Smooth muscle cell of trachea (primary cell): ENCODE results near the gene WASHC4. TPM values are rescaled to one million over a fixed set of nuclear protein-coding genes. Genes with fewer than 3 reads are reported as not detected.

Source experiments
- total RNA-seq: library from RNA; depleted of rRNA; stranded (reverse); fragments of >200 nt; gene quantifications from 2 replicates; pipeline ENCODE4 v1.2.1, GENCODE V29; 2014

WASHC4 gene, protein sequence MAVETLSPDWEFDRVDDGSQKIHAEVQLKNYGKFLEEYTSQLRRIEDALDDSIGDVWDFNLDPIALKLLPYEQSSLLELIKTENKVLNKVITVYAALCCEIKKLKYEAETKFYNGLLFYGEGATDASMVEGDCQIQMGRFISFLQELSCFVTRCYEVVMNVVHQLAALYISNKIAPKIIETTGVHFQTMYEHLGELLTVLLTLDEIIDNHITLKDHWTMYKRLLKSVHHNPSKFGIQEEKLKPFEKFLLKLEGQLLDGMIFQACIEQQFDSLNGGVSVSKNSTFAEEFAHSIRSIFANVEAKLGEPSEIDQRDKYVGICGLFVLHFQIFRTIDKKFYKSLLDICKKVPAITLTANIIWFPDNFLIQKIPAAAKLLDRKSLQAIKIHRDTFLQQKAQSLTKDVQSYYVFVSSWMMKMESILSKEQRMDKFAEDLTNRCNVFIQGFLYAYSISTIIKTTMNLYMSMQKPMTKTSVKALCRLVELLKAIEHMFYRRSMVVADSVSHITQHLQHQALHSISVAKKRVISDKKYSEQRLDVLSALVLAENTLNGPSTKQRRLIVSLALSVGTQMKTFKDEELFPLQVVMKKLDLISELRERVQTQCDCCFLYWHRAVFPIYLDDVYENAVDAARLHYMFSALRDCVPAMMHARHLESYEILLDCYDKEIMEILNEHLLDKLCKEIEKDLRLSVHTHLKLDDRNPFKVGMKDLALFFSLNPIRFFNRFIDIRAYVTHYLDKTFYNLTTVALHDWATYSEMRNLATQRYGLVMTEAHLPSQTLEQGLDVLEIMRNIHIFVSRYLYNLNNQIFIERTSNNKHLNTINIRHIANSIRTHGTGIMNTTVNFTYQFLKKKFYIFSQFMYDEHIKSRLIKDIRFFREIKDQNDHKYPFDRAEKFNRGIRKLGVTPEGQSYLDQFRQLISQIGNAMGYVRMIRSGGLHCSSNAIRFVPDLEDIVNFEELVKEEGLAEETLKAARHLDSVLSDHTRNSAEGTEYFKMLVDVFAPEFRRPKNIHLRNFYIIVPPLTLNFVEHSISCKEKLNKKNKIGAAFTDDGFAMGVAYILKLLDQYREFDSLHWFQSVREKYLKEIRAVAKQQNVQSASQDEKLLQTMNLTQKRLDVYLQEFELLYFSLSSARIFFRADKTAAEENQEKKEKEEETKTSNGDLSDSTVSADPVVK
- 93.0 and 115 TPM in 2 replicates for total RNA-seq

DNA sequence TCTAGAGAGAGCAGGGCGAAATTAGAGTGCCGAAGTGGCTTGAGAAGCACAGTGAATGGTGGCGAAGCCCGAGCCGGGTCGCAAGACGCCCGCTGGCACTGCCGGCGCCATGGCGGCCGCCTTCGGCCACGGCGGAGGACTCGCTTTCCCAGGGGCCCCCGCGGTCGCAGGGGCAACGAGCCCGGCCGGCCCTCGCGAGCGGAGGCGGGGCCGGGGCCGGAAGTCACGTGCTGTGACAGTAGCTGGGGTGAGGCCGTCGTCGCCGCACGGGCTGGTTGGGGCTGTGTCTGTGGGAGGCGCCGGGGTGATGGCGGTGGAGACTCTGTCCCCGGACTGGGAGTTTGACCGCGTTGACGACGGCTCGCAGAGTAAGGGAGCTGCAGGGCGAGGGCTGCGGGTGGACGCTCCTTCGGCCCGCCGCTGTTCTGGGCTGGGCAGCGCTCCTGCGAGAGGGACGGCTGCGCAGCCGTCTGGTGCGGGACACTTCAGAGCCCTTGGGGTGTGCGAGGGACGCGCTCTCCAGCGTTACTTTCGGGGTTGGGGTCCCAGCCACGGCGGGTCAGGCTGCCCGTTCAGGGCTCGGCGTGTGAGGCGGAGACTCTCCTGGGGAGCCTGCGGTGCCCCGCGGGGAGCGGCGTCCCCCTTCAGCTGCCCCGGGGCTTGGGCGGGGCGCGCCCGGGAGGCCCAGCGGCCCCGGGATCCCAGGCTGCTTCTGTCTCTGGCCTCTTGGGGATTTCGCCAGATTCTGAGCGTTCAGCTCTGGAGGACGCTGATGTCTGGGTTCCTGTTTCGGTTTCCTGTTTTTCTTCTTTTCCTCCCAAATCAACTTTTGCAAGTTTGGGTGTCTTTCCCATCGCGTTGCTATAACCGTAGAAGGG, at the start of gene WASHC4:
Gene WASHC4, plus strand, starts transcription at position 238 of the 878 bp plus-strand sequence. Its CDS starts 70 bp downstream, at position 308.

DNA sequence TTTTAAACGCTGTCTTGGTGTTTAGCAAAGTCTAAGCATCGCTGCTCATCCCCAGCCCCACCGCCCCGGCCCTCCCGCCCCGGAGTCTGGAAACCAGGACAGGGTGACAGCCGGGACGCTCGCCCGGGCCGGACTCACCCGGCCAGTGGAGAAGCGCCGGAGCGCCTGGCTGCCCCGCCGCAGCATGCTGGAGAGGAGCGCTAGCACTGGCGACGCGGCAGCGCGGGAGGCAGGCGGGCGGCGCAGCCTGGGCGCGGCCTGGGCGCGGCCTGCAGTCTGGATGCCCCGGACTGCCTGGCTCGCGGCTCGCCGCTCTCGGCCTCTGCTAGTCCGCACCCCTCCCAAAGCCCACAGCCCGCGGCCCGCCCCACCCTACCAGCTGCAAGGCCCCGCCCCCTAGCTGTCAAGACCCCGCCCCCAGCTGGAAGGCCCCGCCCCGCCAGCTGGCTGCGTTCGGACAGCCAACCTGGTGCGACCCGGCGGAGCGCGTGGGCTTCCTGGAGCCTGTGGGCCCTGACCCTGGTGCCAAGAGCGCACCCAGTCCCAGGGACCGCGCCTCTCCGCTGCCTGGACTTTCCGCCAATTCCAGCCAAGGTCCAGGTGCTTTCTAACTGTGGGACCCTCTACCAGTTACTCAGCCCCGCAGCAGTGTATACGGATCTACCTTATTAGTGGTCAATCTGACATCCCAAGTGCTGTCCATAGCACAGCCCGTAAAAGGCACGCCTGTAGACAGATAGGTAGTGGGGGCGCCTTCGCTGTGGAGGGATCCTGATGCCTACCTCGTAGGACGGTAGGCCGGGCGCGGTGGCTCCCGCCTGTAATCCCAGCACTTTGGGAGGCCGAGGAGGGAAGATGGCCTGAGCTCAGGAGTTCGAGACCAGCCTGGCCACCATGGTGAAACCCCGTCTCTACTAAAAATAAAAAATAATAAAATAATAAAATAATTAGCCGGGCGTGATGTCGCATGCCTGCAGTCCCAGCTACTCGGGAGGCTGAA, 23.0 kb upstream of the WASHC4 start, which contains the start of gene ALDH1L2:
Gene ALDH1L2, minus strand, starts transcription at position 208 of the 1,000 bp plus-strand sequence. Its CDS starts 22 bp downstream, at position 186.

Other genes with a start within 250 kb of the WASHC4 start
- 22.1 and 26.6 TPM in 2 replicates for gene SLC41A2, start 149.4 kb upstream of the WASHC4 start, total RNA-seq
- 4.6 and 6.3 TPM in 2 replicates for gene NOPCHAP1, start 121.4 kb upstream of the WASHC4 start, total RNA-seq
- 41.4 and 57.9 TPM in 2 replicates for gene ALDH1L2, start 23.3 kb upstream of the WASHC4 start, total RNA-seq
- gene APPL2, start 128.4 kb downstream of the WASHC4 start, total RNA-seq, result 46.7 and 58.9 TPM in 2 replicates
- 74.3 and 79.7 TPM in 2 replicates for gene C12orf75, start 223.0 kb downstream of the WASHC4 start, total RNA-seq